Neural cell (in vitro differentiated cells): ENCODE results near the gene INTS14. TPM values are rescaled to one million over a fixed set of nuclear protein-coding genes. Genes with fewer than 3 reads are reported as not detected.

Source experiments
- H2AFZ ChIP-seq: fragments of 200-600, 300-800 bp; sonication (generic), shearing (Covaris generic); 2 replicates; pipeline ENCODE4 v1.6.0; 2014; ENCODE audit warnings: low read depth, mild to moderate bottlenecking, antibody characterized with exemption, low read length, moderate library complexity
- H3F3A ChIP-seq: fragments of 200-600 bp; shearing (Covaris generic); 2 replicates; pipeline ENCODE4 v1.6.1; 2016; ENCODE audit warnings: mild to moderate bottlenecking, moderate library complexity, mixed read lengths, antibody characterized with exemption, low read length; ENCODE audit not compliant: insufficient read depth, poor library complexity, severe bottlenecking
- H3K27ac ChIP-seq: fragments of 200-600, 300-800 bp; sonication (generic), shearing (Covaris generic); 2 replicates; pipeline ENCODE4 v1.5.1; 2014; ENCODE audit warnings: mild to moderate bottlenecking, low read length, moderate library complexity
- H3K27me3 ChIP-seq: fragments of 300-800, 200-600 bp; sonication (generic), shearing (Covaris generic); 2 replicates; pipeline ENCODE4 v1.6.0; 2014; ENCODE audit warnings: mild to moderate bottlenecking, low read depth, low read length, moderate library complexity; ENCODE audit not compliant: insufficient read depth
- H3K36me3 ChIP-seq: fragments of 300-800, 200-600 bp; sonication (generic), shearing (Covaris generic); 2 replicates; pipeline ENCODE4 v1.5.1; 2014; ENCODE audit warnings: mild to moderate bottlenecking, antibody characterized with exemption, low read length, moderate library complexity; ENCODE audit not compliant: insufficient read depth
- H3K4me2 ChIP-seq: fragments of 300-800, 200-600 bp; sonication (generic), shearing (Covaris generic); 2 replicates; pipeline ENCODE4 v1.6.0; 2014; ENCODE audit warnings: mild to moderate bottlenecking, low read length
- H3K4me3 ChIP-seq: fragments of 300-800, 200-600 bp; sonication (generic), shearing (Covaris generic); 2 replicates; pipeline ENCODE4 v1.5.1; 2014; ENCODE audit warnings: mild to moderate bottlenecking, low read length, moderate library complexity
- H3K79me2 ChIP-seq: fragments of 200-600 bp; shearing (Covaris generic); replicated peaks from 2 replicates; pipeline ENCODE4 v1.6.0; 2014; ENCODE audit warnings: mild to moderate bottlenecking, low read length, moderate library complexity; ENCODE audit not compliant: insufficient read depth
- H3K9ac ChIP-seq: fragments of 300-800, 200-600 bp; sonication (generic), shearing (Covaris generic); 2 replicates; pipeline ENCODE4 v1.6.1; 2016; ENCODE audit warnings: mild to moderate bottlenecking, low read length, mixed read lengths
- H3K9me2 ChIP-seq: fragments of 200-600 bp; shearing (Covaris generic); 2 replicates; pipeline ENCODE4 v1.6.1; 2016; ENCODE audit warnings: mild to moderate bottlenecking, low read length, mixed read lengths; ENCODE audit not compliant: insufficient read depth
- H3K9me3 ChIP-seq: fragments of 200-600, 300-800 bp; sonication (generic), shearing (Covaris generic); 2 replicates; pipeline ENCODE4 v1.6.1; 2016; ENCODE audit warnings: mild to moderate bottlenecking, mixed run types, low read length, moderate library complexity, mixed read lengths
- H4K20me1 ChIP-seq: fragments of 200-600 bp; shearing (Covaris generic); 2 replicates; pipeline ENCODE4 v1.6.1; 2016; ENCODE audit warnings: mild to moderate bottlenecking, mixed run types; ENCODE audit not compliant: insufficient read depth
- CTCF ChIP-seq: fragments of 450-650 bp; IDR thresholded peaks from 2 replicates; pipeline ENCODE4 v1.5.1; 2014; ENCODE audit warnings: antibody characterized with exemption, mild to moderate bottlenecking, moderate library complexity; ENCODE audit not compliant: poor library complexity, severe bottlenecking
- EP300 ChIP-seq: fragments of 450-650 bp; conservative IDR thresholded peaks from 2 replicates; pipeline ENCODE4 v1.6.1; 2014; ENCODE audit warnings: antibody characterized with exemption, mild to moderate bottlenecking, moderate library complexity; ENCODE audit not compliant: poor library complexity, severe bottlenecking
- EZH2 ChIP-seq: fragments of 200-600, 300-800 bp; shearing (Covaris generic), sonication (generic); IDR thresholded peaks from 2 replicates; pipeline ENCODE4 v1.6.1; 2014; ENCODE audit warnings: antibody characterized with exemption, low read length, borderline replicate concordance, mild to moderate bottlenecking; ENCODE audit not compliant: insufficient read depth, poor library complexity, severe bottlenecking
- MXI1 ChIP-seq: fragments of 450-650 bp; conservative IDR thresholded peaks from 2 replicates; pipeline ENCODE4 v1.6.1; 2014; ENCODE audit warnings: antibody characterized with exemption, mild to moderate bottlenecking; ENCODE audit not compliant: poor library complexity, severe bottlenecking
- POLR2AphosphoS5 ChIP-seq: IDR thresholded peaks from 2 replicates; pipeline ENCODE4 v1.6.1; 2012
- RAD21 ChIP-seq: fragments of 450-650 bp; conservative IDR thresholded peaks from 2 replicates; pipeline ENCODE4 v1.6.1; 2014; ENCODE audit warnings: antibody characterized with exemption, mild to moderate bottlenecking, moderate library complexity
- REST ChIP-seq: IDR thresholded peaks from 2 replicates; pipeline ENCODE4 v1.6.1; 2012; ENCODE audit warnings: borderline replicate concordance
- SMC3 ChIP-seq: fragments of 450-650 bp; conservative IDR thresholded peaks from 2 replicates; pipeline ENCODE4 v1.6.1; 2014; ENCODE audit warnings: antibody characterized with exemption, mild to moderate bottlenecking, moderate library complexity; ENCODE audit not compliant: poor library complexity
- TAF1 ChIP-seq: IDR thresholded peaks from 2 replicates; pipeline ENCODE4 v1.6.1; 2012; ENCODE audit warnings: low read depth
- polyA plus RNA-seq: library from polyadenylated mRNA; depleted of rRNA; stranded (reverse); fragments of >200 nt; gene quantifications from 2 replicates; pipeline ENCODE4 v1.2.3, GENCODE V29; 2014

Gene INTS14
- polyA plus RNA-seq, 1 donor from 2014 or later: 49.7 TPM

DNA sequence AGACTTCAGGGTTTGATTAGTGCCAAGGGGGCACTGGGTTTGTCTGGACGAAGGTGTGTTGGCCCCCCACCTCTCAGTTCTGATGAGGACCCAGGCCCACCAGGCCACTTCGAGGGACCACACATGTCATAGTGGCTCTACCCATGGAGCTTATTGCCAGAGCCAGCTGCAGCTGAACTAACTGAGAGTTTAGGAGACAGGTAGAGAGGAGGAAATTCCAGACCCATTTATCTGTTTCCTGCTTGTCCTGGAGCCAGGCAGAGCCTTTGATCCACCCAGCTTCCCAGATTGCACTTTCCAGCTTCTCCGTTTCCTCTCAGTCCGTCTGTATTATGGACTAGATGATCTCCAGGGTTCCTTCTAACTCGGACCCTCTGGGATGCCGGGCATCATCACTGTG is 31.7 kb upstream of the INTS14 start:
- Histone ChIP-seq H3K4me2 (no peak overlapping the region), H3K9ac (no peak overlapping the region)
- TF ChIP-seq POLR2AphosphoS5 (no peak), EZH2 (no peak), SMC3 (no peak), TAF1 (no peak), REST (no peak), RAD21 (no peak), MXI1 (no peak), EP300 (no peak), CTCF (no peak)

GRCh38 chr15:65641768-65642475 is 31.0 kb upstream of the INTS14 start:
- H3K4me3 ChIP-seq: no peak overlapping the region
- no peaks in the 10 kb centered on the region for H3K9me2 ChIP-seq
- TF ChIP-seq RAD21 (no peak), POLR2AphosphoS5 (no peak), EZH2 (no peak), SMC3 (no peak)
- H3F3A ChIP-seq: no peaks in the 10 kb centered on the region
- no peaks in the 10 kb centered on the region for H3K79me2 ChIP-seq
- no peak overlapping the region for H3K9ac ChIP-seq
- no peaks in the 10 kb centered on the region for H3K9me3 ChIP-seq
- H4K20me1 ChIP-seq: no peaks in the 10 kb centered on the region
- no peaks in the 10 kb centered on the region for H3K36me3 ChIP-seq
- H3K4me2 ChIP-seq: no peak overlapping the region
- no peak overlapping the region for H3K27ac ChIP-seq
- no peak overlapping the region for H2AFZ ChIP-seq
- no peaks in the 10 kb centered on the region for H3K27me3 ChIP-seq

More for the DNA sequence above, 31.7 kb upstream of the INTS14 start:
- Histone ChIP-seq H2AFZ (no peak overlapping the region), H3K9me2 (no peaks in the 10 kb centered on the region), H3K27me3 (no peaks in the 10 kb centered on the region), H3K9me3 (no peaks in the 10 kb centered on the region), H3F3A (no peaks in the 10 kb centered on the region), H4K20me1 (no peaks in the 10 kb centered on the region), H3K79me2 (no peaks in the 10 kb centered on the region), H3K36me3 (no peaks in the 10 kb centered on the region), H3K27ac (no peak overlapping the region), H3K4me3 (no peak overlapping the region)
